ENCODE data around the gene POLR2L.

POLR2L gene

DNA sequence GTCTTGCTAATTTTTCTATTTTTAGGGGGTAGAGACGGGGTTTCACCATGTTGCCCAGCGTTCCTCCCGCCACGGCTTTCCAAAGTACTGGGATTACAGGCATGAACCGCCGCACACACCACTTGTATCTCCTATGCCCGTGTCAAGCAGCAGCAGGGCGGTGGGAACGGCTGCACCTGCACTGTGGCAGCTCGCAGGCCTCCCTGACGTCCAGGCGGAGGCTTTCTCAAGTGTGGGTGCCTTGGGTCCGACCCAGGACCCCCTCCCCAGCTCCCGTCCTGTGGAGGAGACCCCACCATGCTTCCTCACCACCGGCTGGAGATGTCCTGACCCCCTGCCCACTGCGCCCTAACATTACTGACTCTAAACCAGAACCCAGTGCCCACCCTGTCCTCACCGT lies 26.1 kb upstream of the POLR2L start:
- DNase-seq = no peak

DNA sequence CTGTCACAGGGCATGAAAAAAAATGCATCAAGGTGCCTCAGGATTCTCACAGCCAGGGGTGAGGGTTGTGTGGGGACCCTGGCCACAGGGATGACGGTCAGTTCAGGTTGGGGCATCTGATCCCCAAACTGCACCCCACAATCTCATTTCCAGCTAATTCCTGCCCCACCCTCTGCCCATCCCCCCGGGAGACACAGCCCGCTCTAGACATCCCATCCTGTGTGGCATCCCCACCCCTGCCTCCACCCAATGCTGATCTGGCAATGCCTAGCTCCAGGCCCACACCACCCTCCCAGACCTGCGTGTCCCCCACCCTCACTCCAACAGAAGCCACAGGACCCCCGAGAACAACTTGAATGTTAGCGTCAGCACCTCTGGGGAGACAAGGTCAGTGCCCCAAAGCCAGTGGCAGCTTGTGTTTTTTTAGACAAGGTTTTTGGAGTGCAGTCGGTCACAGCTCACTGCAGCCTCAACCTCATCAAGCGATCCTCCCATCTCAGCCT lies 25.6 kb upstream of the POLR2L start:
- DNase-seq = no peak

DNA sequence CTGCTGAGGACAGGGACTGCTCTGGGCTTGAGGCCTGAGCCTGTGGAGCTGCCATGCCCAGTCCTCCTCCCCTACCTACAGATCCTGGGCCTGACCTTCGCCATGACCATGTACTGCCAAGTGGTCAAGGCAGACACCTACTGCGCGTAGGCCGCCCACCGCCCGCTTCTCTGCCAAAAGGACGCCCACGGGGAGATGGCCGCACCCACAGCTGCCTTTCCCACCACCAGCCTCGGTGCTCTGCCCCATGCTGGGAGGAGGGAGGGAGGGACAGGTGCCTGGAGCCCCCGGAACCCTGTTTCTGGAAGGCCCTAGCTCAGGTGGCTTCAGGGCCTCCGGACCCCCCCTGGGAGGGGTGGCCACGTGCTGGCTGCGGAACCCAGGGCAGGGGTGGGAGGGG lies 24.2 kb upstream of the POLR2L start:
- DNase-seq = no peak

DNA sequence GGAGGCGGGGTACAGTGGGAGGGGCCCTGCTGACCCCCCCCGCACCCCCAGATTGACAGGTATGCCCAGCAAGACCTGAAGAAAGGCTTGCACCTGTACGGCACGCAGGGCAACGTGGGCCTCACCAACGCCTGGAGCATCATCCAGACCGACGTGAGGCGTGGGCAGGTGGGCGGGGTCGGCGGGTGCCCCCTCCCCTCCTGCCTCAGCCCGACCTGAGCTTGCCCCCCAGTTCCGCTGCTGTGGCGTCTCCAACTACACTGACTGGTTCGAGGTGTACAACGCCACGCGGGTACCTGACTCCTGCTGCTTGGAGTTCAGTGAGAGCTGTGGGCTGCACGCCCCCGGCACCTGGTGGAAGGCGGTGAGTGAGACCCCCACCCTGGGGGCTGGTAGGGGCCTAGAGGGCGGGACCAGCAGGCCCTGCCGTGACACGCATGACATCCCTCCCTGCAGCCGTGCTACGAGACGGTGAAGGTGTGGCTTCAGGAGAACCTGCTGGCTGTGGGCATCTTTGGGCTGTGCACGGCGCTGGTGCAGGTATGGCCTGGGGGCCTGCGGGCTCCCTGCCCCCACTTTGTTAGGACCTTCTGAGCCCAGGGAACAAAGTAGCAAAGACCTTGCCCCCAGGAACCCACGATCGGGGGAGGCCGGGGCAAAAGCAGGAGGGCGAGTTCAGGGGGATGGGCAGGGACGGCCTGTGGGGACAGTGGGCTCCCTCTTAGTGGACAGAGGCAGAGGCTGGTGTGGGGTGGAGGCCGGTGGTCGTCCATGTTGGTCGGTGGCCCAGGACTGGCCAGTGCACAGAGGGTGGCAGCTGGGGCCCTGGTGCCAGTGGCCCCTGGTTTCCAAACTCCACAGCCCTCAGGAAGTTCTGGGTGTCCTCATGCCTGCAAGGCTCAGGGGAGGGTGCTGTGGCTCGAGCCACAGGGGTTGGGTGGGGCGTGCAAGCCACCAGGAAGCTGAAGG lies 23.4 kb upstream of the POLR2L start:
- no peak for DNase-seq

DNA sequence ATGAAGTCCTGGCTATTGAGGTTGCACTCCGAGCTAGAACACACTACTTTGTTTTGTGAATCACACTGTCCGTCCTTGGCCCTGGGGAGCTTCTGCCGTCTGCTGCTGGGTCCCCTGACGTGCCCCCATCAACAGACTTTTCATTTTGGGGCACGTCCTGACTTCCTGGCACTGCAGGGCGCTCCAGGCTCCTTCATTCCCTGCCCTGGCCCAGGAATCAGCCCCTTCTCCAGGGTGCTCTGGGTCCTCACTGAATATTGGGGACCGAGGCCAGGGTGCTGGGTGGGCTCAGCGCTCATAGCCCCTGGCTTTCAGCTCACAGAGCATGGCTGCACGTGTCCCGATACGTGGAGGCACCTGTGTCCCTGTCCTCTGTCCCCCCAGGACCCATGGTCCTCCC lies 22.6 kb upstream of the POLR2L start:
- DNase-seq = no peak

DNA sequence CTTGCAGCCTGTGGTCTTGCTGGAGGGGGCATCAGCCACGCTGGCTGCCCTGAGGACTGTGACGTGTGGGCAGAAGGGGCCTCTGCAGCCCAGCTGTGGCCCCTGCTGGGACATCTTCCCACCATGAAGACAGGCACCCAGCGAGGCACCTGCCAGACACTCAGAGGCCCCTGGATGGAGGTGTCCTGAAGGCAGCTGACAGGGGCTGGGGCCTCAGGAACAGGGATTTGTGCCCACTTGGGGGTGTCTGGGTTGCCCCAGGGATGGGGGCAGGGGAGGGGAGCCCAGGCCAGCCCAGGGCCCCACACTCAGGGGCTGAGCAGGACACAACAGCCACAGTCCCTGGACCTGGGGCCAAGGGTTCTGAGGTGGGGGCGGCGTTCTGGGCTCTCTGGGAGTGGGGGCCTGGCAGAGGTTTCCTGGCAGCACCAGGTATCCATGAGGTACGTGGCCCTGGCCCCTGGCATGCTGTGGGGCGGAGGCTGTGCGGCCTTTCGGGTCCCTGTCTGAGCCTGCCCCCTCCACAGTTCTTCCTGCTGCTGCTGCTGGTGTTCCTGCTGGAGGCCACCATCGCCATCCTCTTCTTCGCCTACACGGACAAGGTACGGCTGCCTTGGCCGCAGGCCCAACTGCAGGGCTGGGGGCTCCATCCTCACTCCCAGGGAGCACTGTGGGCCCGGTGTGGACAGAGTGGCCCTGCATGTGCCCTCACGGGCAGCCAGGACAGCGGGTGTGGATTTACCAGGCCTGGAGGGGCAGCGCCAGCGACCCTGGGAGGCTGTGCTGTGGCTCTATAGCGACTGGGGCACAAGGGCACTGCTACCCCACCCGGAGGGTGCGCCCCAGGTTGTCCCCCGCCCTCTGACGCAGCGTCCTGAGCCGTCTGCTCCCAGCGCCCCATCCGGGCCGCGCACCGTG lies 21.8 kb upstream of the POLR2L start:
- DNase-seq = no peak

DNA sequence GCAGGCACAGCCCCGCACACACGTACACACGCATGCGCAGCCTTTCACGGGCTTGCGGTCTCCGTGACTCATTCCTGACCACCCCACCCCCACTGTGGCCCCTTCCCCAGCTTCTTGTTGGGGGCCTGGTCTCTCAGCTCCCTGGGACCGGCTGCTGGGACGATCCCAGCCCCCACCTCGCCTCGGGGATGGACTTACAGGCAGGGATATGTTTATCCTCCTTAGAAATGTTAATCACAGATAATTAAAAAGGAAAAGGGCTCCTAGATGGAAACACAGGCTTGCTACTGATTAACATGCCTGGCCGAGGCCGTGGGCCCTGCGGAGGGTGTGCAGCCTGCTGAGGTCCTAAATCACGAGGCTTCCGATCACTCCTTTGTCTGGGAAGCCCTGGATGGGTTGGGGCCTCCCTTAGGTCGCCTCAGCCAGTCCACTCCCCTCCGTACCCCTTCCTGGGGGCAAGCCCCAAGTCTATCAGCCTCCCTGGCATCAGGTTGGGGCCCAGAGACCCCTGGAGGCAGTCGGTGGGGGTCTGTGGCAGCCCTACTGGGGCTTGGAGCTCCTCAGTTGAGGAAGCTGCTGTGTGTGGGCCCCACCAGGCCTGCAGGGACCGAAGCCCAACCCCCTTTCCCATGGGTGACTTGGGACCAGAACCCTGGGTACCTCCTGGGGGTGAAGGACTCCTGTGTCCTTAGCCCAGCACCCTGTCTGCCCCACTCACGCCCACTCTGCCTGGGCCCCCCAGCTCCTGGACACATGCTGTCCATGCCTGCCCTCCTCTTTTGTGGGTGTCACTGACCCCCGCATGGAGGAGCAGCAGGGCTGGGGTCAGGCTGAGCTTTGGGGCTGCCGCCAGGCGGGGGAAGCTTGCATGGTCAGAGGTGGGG lies 20.9 kb upstream of the POLR2L start:
- no peak for DNase-seq

DNA sequence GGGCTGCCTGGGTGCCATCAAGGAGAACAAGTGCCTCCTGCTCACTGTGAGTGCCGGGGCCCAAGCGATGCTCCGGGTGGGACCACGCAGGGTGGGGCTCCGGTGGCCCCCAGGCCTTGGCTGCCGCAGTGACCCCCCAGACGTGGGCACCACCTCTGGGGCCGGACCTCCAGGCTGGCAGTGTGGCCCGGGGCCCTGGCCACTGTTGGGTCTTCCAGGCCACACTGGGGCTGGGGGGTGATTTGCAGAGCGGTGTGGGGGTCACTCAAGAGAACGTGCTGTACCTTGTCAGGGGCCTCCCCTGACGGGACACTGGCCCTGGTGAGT lies 20.3 kb upstream of the POLR2L start:
- no peak for DNase-seq

DNA sequence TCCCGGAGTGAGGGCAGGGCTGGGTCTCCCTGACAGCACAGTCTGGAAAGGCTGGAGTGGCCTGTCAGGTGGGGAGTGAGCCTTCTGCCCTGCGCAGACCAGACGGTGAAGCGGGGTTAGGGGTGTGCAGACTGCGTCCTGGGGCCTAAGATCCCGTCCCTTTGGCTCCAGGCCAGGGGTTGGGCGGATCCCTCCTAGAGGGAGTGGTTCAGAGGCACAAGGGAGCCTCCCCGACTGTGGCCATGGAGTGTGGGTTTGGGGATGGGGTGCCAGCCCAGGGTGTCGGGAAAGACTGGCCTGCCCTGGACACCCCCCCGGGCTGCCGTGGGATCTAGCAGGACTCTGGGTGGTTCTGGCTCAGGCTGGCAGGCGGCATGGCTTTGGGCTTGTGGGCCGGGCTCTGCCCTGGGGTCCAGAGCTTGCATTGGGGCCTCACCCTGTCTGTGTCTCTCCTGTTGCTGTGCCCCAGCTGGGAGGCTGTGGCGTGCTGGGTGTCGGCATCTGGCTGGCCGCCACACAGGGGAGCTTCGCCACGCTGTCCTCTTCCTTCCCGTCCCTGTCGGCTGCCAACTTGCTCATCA lies 19.8 kb upstream of the POLR2L start:
- no peak for DNase-seq

DNA sequence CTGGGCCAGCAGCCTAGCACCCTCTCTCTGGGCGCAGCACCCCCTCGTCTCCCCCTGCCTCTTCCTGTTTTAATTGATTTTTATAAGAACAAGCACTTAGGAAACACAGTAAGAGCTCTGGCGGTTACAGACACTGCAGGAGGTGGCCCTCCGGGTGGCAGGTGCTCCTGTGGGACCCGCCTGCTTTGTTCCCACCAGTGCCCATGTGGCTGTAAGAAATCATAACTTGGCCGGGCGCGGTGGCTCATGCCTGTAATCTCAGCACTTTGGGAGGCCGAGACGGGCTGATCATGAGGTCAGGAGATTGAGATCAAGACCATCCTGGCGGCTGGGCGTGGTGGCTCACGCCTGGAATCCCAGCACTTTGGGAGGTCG lies 18.8 kb upstream of the POLR2L start:
- DNase-seq = no peak

DNA sequence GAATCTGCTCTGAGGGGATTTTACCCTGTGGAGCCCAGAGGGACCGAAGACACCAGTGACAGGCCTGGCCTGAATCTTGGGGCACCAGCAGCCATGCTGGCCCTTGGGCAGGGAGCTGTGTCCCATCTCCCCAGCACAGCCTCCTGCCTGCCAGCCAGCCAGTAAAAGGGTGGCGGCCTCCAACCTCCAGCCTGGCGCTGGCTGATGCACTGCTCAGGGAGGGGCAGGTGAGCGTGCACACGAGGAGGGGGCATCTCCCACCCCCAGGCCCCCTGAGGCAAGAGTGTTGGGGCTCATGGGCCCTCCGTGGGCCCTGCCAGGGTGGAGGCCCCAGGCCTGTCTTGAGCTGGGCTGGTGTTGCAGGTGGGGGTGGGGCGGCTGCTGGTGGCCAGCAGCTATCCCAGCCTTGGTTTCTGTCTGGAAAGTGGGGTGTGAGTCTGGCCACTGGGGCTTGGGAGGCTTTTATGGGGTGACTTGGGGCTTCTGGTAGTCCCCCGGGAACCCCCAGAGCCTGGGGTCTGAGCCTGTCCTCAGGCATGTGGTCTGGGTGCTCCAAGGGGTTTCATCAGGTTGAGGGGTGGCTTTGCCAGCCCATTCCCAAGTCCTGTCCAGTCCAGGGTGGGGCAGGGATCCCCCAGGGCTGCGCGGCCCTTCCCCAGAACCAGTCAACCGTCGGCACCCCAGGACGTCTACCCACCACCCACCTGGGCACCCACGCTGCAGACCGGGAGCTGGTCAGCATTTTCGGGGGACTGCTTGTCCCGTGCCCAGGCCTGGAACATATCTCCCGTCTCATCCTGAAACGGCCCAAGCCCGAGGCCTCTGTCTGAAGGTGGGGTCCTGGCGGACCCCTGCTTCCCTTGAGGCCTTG lies 18.1 kb upstream of the POLR2L start:
- DNase-seq = no peak

DNA sequence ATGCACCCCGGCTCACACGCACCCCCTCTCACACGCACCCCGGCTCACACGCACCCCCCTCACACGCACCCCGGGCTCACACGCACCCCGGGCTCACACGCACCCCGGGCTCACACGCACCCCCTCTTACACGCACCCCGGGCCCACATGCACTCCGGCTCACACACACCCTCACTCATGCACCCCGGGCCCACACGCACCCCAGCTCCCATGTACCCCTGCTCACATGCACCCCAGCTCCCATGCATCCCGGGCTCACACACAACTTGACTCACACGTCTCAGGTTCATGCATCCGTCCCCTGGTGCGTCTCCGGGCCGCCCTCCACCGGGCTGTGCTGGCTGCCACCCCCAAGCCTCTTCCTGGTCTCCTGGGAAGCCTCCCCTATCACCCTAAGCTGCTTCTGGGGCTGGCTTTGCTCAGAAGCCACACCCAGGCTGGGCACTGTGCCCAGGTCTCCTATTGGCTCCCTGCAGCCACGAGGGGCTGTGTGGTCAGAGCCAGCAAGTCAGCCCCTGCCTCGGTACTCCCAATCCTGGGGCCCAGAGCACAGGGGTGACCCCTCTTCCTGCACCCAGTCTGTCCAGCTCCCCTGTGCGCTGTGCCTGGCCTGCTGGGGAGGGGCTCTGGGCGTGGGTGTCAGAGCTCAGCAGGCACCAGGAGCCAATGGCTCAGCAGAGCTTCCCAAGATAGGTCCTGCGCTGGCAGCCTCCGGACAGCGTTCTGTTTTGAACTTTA lies 17.2 kb upstream of the POLR2L start:
- DNase-seq = no peak

DNA sequence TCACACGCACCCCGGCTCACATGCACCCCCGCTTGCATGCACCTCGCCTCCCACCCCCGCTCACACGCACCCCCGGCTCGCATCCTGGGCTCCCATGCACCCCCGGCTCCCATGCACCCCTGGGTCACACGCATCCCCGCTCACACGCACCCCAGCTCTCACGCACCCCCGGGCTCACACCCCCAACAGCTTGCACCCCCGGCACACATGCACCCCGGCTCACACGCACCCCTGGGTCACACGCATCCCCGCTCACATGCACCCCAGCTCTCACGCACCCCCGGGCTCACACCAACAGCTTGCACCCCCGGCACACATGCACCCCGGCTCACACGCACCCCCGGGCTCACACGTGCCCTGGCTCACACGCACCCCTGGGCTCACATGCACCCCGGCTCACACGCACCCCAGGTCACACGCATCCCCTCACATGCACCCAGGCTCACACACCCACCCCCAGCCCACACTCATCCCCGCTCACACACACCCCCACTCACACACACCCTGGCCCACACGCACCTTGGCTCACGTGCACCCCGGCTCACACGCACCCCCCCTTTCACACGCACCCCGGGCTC lies 16.5 kb upstream of the POLR2L start:
- no peak for DNase-seq

DNA sequence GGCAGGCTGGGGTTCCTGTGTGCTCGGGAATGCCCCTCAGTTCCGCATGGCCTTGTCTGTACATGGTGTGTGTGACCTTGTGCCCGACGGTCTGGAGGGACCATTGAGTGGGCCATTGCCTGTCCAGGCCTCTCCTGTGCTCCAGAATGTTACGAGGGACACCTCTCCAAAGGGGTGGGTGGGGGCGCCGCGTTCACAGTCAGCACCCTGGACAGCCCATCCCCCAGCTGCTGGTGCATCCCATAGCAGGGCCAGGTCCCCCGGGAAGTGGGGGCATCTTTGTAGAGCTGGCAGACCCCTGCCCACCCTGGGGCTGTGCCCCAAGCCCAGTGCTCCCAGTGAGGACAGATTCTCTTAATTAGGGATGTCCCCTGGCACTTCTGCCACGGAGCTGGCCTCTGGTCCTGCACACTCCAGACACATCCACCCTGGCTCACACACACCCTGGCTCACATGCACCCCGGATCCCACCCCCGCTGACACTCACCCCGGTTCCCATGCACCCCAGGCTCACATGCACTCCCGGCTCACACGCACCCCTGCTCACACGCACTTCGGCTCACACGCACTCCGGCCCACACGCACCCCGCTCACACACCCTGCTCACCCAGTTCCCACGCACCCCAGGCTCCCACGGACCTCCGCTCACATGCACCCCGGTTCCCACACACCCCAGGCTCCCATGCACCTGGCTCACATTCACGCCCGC lies 15.9 kb upstream of the POLR2L start:
- no peak for DNase-seq

DNA sequence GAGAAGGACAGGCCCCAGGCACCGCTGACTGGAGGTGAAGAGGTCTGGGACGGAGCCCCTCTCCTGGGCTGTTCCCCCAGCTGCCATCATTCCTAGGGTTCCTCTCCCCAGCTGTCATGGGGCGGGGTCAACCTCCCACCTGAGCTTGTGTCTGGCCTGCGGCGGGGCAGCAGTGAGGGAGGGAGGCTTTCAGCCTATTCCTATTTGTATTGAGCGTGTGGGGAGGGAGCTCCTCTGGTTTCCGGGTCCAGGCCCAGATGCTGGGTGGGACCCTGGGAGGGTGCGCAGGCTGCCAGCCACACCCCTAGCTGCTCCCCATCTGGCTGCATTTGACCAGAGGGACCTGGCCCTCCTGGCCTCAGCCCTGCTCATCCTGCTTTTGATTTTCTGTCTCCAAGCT lies 14.1 kb upstream of the POLR2L start:
- DNase-seq = no peak

DNA sequence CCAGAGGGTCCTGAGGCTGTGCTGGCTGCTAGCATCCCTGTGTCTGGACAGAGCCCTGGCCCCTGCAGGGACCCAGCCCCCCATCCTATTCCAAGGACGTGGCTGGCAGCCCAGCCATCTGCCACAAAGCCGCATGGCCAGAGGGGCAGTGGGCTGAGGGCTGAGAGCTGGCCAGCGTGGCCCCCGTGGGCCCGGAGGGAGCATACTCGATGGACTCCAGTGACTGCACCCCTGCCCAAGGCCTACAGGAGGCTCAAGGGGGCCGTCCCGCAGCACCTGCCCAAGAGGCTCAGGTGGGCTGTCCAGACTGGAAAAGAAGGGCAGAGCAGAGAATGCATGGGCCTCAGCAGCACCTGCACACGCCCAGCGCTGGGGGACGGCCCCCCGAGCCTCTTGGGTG lies 13.5 kb upstream of the POLR2L start:
- DNase-seq = no peak

DNA sequence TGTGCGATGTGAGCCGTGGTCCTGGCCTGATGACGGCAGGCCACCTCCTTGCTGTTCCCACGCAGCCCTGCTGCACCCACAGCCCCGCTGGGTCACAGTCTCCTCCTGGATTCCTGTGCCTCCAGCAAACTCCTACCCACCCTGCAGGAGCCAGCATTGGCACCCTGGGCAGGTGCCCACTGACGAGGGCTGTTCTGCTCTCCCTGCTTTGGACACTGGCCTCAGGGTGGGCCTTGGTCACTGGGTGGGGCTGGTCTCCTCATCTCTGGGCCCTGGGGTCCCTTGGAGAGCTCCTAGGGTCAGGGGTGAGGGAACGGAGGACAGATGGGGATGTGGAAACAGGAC lies 13.0 kb upstream of the POLR2L start:
- DNase-seq = no peak

DNA sequence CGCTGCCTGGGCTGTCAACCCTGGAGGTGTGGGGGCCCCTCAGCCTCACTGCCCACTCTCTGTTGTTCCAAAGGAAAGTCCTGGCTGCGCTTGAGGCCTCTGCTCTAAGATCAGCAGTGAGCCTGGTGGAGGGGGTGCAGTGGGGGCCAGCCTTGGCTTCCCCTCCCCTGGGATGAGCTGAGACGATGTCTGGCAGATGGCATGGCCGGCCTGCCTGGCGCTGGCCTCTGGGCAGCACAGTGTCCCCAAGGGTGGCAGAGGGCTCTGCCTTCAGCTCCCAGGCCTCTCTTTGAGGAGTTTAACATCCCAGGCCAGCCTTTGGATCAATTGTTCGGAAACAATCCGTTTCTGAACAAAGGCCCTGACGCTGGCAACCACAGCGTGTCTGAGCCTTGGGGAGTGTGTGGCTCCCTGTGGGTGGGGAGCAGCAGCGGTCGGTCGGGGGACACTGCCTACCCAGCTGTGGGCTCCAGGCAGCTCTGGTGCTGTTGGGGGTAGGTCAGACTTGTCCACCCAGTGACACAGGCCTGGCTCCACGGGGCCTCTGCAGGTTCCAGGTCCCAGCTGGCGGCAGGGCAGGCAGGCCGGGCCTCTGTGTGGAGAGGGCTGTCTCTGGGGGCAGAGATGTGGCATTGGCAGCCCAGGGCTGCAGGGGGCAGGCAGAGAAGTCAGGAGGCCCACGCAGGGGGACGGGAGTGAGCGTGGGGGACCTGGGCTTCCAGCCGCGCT lies 12.4 kb upstream of the POLR2L start:
- no peak for DNase-seq

Measured in CD4-positive, alpha-beta T cell treated with Interleukin-6 for 4 hours (primary cell).